CD14-positive monocyte (primary cell): ENCODE data around the gene PHLPP1. TPM values are rescaled to one million over a fixed set of nuclear protein-coding genes. Genes with fewer than 3 reads are reported as not detected.

ENCODE experiments used
- DNase-seq, 3 donors: peaks; one replicate each; pipeline ENCODE4 v3.0.0-alpha.2; 2011 to 2022
- H2AFZ ChIP-seq: 2 replicates; pipeline ENCODE4 v1.6.0; 2012; ENCODE audit warnings: mild to moderate bottlenecking, low read depth, low read length, inconsistent platforms; ENCODE audit not compliant: insufficient read depth, poor library complexity, severe bottlenecking
- H3K27ac ChIP-seq, 2 donors: 1 replicate in 1 of 2; 2 replicates in 1 of 2; pipeline ENCODE4 v1.5.1; 2012 to 2013; ENCODE audit warnings: low read length in 2 of 2, control low read depth in 1 of 2, inconsistent platforms in 1 of 2, low read depth in 1 of 2, mild to moderate bottlenecking in 1 of 2
- H3K27me3 ChIP-seq, 2 donors: one replicate each; pipeline versions ENCODE4 v1.6.0 to v1.6.1; 2011 to 2013; ENCODE audit warnings: low read length in 2 of 2; ENCODE audit not compliant: control insufficient read depth in 2 of 2, insufficient read depth in 2 of 2
- H3K36me3 ChIP-seq, 2 donors: replicated peaks in 1 of 2; 1 replicate in 1 of 2; 2 replicates in 1 of 2; pipeline versions ENCODE4 v1.5.1 to v1.6.1; 2012 to 2013; ENCODE audit warnings: low read length in 2 of 2, control low read depth in 1 of 2, inconsistent platforms in 1 of 2, mild to moderate bottlenecking in 1 of 2; ENCODE audit not compliant: insufficient read depth in 2 of 2, control insufficient read depth in 1 of 2
- H3K4me1 ChIP-seq, 2 donors: 1 replicate in 1 of 2; 2 replicates in 1 of 2; pipeline versions ENCODE4 v1.5.1 to v1.6.1; 2012 to 2013; ENCODE audit warnings: low read length in 2 of 2, control low read depth in 1 of 2, inconsistent platforms in 1 of 2, mild to moderate bottlenecking in 1 of 2, moderate library complexity in 1 of 2; ENCODE audit not compliant: insufficient read depth in 2 of 2, control insufficient read depth in 1 of 2
- H3K4me2 ChIP-seq: replicated peaks from 2 replicates; pipeline ENCODE3; 2012; ENCODE audit warnings: low read length, moderate library complexity, mild to moderate bottlenecking; ENCODE audit not compliant: poor library complexity, severe bottlenecking; ENCODE audit errors: extremely low read depth
- H3K4me3 ChIP-seq, 3 experiments: fragments of 200-600 bp in 1 of 3; sonication (generic) in 1 of 3; replicated peaks in 1 of 3; 1 replicate in 2 of 3; 2 replicates in 1 of 3; pipeline ENCODE4 v1.5.1; 2011 to 2013; ENCODE audit warnings: low read length in 3 of 3, mild to moderate bottlenecking in 3 of 3, control low read depth in 2 of 3, low read depth in 2 of 3, inconsistent platforms in 1 of 3, moderate library complexity in 1 of 3
- H3K79me2 ChIP-seq: 2 replicates; pipeline ENCODE4 v1.6.0; 2012; ENCODE audit warnings: mild to moderate bottlenecking, control low read depth, inconsistent platforms, low read length, moderate library complexity; ENCODE audit not compliant: insufficient read depth
- H3K9ac ChIP-seq: 2 replicates; pipeline ENCODE4 v1.6.0; 2017; ENCODE audit warnings: low read length, mild to moderate bottlenecking; ENCODE audit not compliant: insufficient read depth, poor library complexity, severe bottlenecking
- H3K9me3 ChIP-seq, 2 donors: replicated peaks in 1 of 2; 1 replicate in 1 of 2; 2 replicates in 1 of 2; pipeline versions ENCODE4 v1.5.1 to v1.6.1; 2012 to 2013; ENCODE audit warnings: low read length in 2 of 2, control low read depth in 1 of 2; ENCODE audit not compliant: control insufficient read depth in 1 of 2, insufficient read depth in 1 of 2
- H4K20me1 ChIP-seq: 2 replicates; pipeline ENCODE4 v1.6.0; 2012; ENCODE audit warnings: mild to moderate bottlenecking, low read length, control low read depth, moderate library complexity; ENCODE audit not compliant: insufficient read depth
- H3K27ac Mint-ChIP-seq, 7 donors: one replicate each; pipeline ENCODE4 v1.8.0; 2020; ENCODE audit warnings: mild to moderate bottlenecking in 7 of 7, mixed read lengths in 7 of 7, moderate library complexity in 6 of 7, inconsistent platforms in 2 of 7
- H3K27me3 Mint-ChIP-seq, 3 donors: one replicate each; pipeline ENCODE4 v1.8.0; 2021 to 2022; ENCODE audit warnings: low read depth in 3 of 3, mild to moderate bottlenecking in 3 of 3, mixed read lengths in 3 of 3, moderate library complexity in 3 of 3, inconsistent platforms in 1 of 3
- H3K36me3 Mint-ChIP-seq, 2 donors: one replicate each; pipeline ENCODE4 v1.8.0; 2020; ENCODE audit warnings: mixed read lengths in 2 of 2, inconsistent platforms in 1 of 2, mild to moderate bottlenecking in 1 of 2
- H3K4me1 Mint-ChIP-seq: one replicate; pipeline ENCODE4 v1.8.0; 2020; ENCODE audit warnings: mild to moderate bottlenecking, mixed read lengths
- H3K4me3 Mint-ChIP-seq, 2 donors: one replicate each; pipeline ENCODE4 v1.8.0; 2020; ENCODE audit warnings: mild to moderate bottlenecking in 2 of 2, mixed read lengths in 2 of 2, moderate library complexity in 1 of 2
- H3K9me3 Mint-ChIP-seq, 7 donors: one replicate each; pipeline ENCODE4 v1.8.0; 2020 to 2022; ENCODE audit warnings: mixed read lengths in 7 of 7, mild to moderate bottlenecking in 6 of 7, moderate library complexity in 6 of 7, inconsistent platforms in 2 of 7
- CTCF ChIP-seq: fragments of 200-600 bp; IDR thresholded peaks from one replicate; pipeline ENCODE4 v1.8.0; 2022; ENCODE audit warnings: antibody characterized with exemption, mild to moderate bottlenecking
- WGBS: methylation state at CpG from one replicate; pipeline ENCODE4 v1.1.5; 2013; ENCODE audit warnings: missing lambda C conversion rate; ENCODE audit not compliant: insufficient coverage; 5-methylcytosine and 5-hydroxymethylcytosine counted together
- intact Hi-C, 2 donors: fragments of 100-400 bp; cut with micrococcal nuclease; formaldehyde crosslinking; loops; one replicate each; pipeline versions ENCODE4 v1.15.0 to v1.15.1; 2023
- polyA plus RNA-seq, 3 donors: library from polyadenylated mRNA; depleted of rRNA in 1 of 3; unstranded in 2 of 3; stranded (reverse) in 1 of 3; fragments of 300-500 nt in 2 of 3; fragments of >200 nt in 1 of 3; fragmentation: Illumina TruSeq in 2 of 3; gene quantifications; 1 replicate in 2 of 3; 2 replicates in 1 of 3; pipeline ENCODE4 v1.2.3, GENCODE V29; 2012 to 2021

Gene PHLPP1
- polyA plus RNA-seq, 3 donors: 0.04 to 2.0 (median 0.55) TPM

DNA sequence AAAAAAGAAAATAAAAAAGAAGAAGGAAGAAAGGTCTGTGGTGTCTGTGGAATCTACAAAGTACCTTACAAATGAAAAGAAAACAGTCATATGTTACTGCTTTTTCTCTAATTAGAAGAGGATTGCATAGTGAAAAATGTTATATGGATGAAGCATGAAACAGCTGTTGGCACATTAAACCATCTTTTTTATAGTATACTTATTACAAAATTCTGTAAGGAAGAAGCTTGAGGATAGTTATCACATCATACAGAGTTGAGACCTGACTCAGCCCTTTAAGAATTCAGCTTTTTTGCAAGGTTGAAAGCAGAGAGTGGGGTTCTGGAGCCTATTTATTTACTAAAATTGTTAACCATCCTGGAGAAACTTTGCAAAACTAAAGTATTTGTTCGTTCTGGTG lies 222.7 kb downstream of the PHLPP1 start:
- Mint-ChIP-seq H3K36me3 (no peaks in the 10 kb centered on the region), H3K4me1 (peaks cover 47% of the 10 kb centered on the region), H3K4me3 (no peak overlapping the region), H3K27ac (peak overlapping the region in 6 of 7 donors; percentile 47 to 79 (median 72)), H3K27me3 (peaks cover 0 to 2% (median 0%) of the 10 kb centered on the region in 3 donors), H3K9me3 (peaks cover 0 to 3% (median 0%) of the 10 kb centered on the region in 7 donors)
- H3K9me3 ChIP-seq: no peaks in the 10 kb centered on the region
- WGBS: no CpG with 5 or more reads among the region's 1 CpG
- H3K4me3 ChIP-seq: no peak overlapping the region
- no peak for TF ChIP-seq CTCF
- DNase-seq: no peak
- no peak overlapping the region for H3K4me2 ChIP-seq
- no peaks in the 10 kb centered on the region for H4K20me1 ChIP-seq
- H2AFZ ChIP-seq: no peak overlapping the region
- H3K9ac ChIP-seq: no peak overlapping the region
- H3K27me3 ChIP-seq: no peaks in the 10 kb centered on the region
- intact Hi-C loops: no loop called here
- H3K79me2 ChIP-seq: no peaks in the 10 kb centered on the region
- no peak overlapping the region for H3K27ac ChIP-seq
- peaks cover 0 to 3% of the 10 kb centered on the region in 2 donors for H3K36me3 ChIP-seq
- peaks cover 42% of the 10 kb centered on the region in 2 donors for H3K4me1 ChIP-seq

DNA sequence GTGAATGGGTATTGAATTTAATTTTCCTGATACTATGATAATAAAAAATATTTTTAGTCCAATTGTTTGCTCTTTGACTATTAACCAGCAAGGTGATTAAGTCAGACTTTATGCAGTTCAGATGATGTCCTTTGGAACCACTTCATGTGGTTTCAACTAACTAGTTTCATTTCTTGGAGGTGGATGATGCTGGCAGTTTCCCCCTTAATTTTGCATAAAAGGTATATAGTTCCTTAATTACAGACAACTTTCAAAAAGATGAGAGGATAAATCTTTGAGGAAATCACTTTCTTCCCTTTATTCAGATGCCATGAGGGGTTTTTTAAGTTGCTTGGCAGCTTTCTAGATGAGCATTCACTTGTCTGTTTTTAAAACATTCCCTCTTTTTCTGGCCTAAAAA lies 223.1 kb downstream of the PHLPP1 start:
- no peaks in the 10 kb centered on the region for H3K27me3 ChIP-seq
- H3K36me3 ChIP-seq: peaks cover 0 to 7% of the 10 kb centered on the region in 2 donors
- peak overlapping the region in 5 of 7 donors; percentile 17 to 79 (median 47) for H3K27ac Mint-ChIP-seq
- no peak overlapping the region for H3K9ac ChIP-seq
- no peak overlapping the region for H3K4me3 Mint-ChIP-seq
- peak overlapping the region in 1 of 3 experiments; percentile 27 for H3K4me3 ChIP-seq
- peaks cover 3 to 5% of the 10 kb centered on the region in 2 donors for H3K36me3 Mint-ChIP-seq
- peaks cover 0 to 2% (median 0%) of the 10 kb centered on the region in 3 donors for H3K27me3 Mint-ChIP-seq
- H3K27ac ChIP-seq: peak overlapping the region in 1 of 2 donors; percentile 52
- H3K4me1 Mint-ChIP-seq: peaks cover 47% of the 10 kb centered on the region
- peak overlapping the region; percentile 39 for H3K4me2 ChIP-seq
- H3K4me1 ChIP-seq: peaks cover 42% of the 10 kb centered on the region in 2 donors
- no peaks in the 10 kb centered on the region for H4K20me1 ChIP-seq
- intact Hi-C loops: no loop called here
- no peaks in the 10 kb centered on the region for H3K79me2 ChIP-seq
- H3K9me3 ChIP-seq: no peaks in the 10 kb centered on the region
- peaks cover 0 to 3% (median 0%) of the 10 kb centered on the region in 7 donors for H3K9me3 Mint-ChIP-seq
- no peak overlapping the region for H2AFZ ChIP-seq
- TF ChIP-seq CTCF: no peak
- DNase-seq: no peak
